H1 (cell line): ENCODE measurements around the gene B3GALNT1. TPM values are rescaled to one million over a fixed set of nuclear protein-coding genes. Genes with fewer than 3 reads are reported as not detected.

ENCODE experiments used
- CTCF ChIA-PET: fragments of 300-600 bp; sonication (Branson Sonifier 250); formaldehyde crosslinking; loops from one replicate; lab custom pipeline; 2021; ENCODE audit not compliant: partially characterized antibody; lab: Charles Lee
- POLR2A ChIA-PET: fragments of 300-600 bp; sonication (Branson Sonifier 250); formaldehyde crosslinking; loops from one replicate; lab custom pipeline; 2021; ENCODE audit warnings: inconsistent platforms; ENCODE audit not compliant: partially characterized antibody; lab: Charles Lee
- DNase-seq, 2 experiments: peaks; one replicate each; pipeline versions ENCODE4 v3.0.0 to v3.0.0-alpha.2; 2010 to 2022; ENCODE audit warnings: low spot score in 2 of 2, low read depth in 1 of 2, mixed read lengths in 1 of 2
- FAIRE-seq: peaks from 2 replicates; lab custom pipeline; 2011; peaks lifted over from hg19 to GRCh38; lab: Jason Lieb, UNC
- H2AFZ ChIP-seq: 2 replicates; pipeline ENCODE4 v1.8.1; 2012; ENCODE audit warnings: low read length, inconsistent platforms
- H2AK5ac ChIP-seq: 2 replicates; pipeline ENCODE4 v1.6.1; 2013; ENCODE audit warnings: low read depth, low read length
- H2BK120ac ChIP-seq: replicated peaks from 2 replicates; pipeline ENCODE3; 2013; ENCODE audit warnings: low read depth, low read length, inconsistent platforms
- H2BK12ac ChIP-seq: 2 replicates; pipeline ENCODE4 v1.6.1; 2013; ENCODE audit warnings: low read depth, low read length
- H2BK15ac ChIP-seq: 2 replicates; pipeline ENCODE4 v1.6.1; 2013; ENCODE audit warnings: low read length
- H2BK20ac ChIP-seq: 2 replicates; pipeline ENCODE4 v1.6.1; 2013; ENCODE audit warnings: low read length
- H2BK5ac ChIP-seq: 2 replicates; pipeline ENCODE4 v1.6.1; 2013; ENCODE audit warnings: low read depth, low read length
- H3K14ac ChIP-seq: 2 replicates; pipeline ENCODE4 v1.6.1; 2013; ENCODE audit warnings: inconsistent platforms; ENCODE audit not compliant: insufficient read length
- H3K18ac ChIP-seq: 2 replicates; pipeline ENCODE4 v1.6.1; 2013; ENCODE audit warnings: low read length; ENCODE audit errors: extremely low read depth
- H3K23ac ChIP-seq: 2 replicates; pipeline ENCODE4 v1.6.1; 2013; ENCODE audit warnings: inconsistent platforms; ENCODE audit not compliant: insufficient read length
- H3K23me2 ChIP-seq: 2 replicates; pipeline ENCODE4 v1.6.1; 2013; ENCODE audit warnings: low read depth, low read length
- H3K27ac ChIP-seq: 2 replicates; pipeline ENCODE4 v1.6.1; 2011; ENCODE audit warnings: low read depth, low read length, inconsistent platforms
- H3K27me3 ChIP-seq, 4 experiments: replicated peaks in 1 of 4; 1 replicate in 1 of 4; 2 replicates in 3 of 4; pipeline versions ENCODE4 v1.6.1 to v1.8.1; 2011 to 2013; ENCODE audit warnings: low read length in 3 of 4, mild to moderate bottlenecking in 3 of 4, inconsistent platforms in 2 of 4, mixed read lengths in 2 of 4, moderate library complexity in 1 of 4; ENCODE audit not compliant: control insufficient read depth in 3 of 4, insufficient read depth in 3 of 4; ENCODE audit errors: extremely low read depth in 1 of 4
- H3K36me3 ChIP-seq, 4 experiments: 2 replicates each; pipeline versions ENCODE4 v1.6.1 to v1.8.1; 2011 to 2013; ENCODE audit warnings: mild to moderate bottlenecking in 4 of 4, low read length in 3 of 4, moderate library complexity in 2 of 4, control low read depth in 1 of 4, inconsistent platforms in 1 of 4; ENCODE audit not compliant: insufficient read depth in 4 of 4, control insufficient read depth in 2 of 4
- H3K4ac ChIP-seq: replicated peaks from 2 replicates; pipeline ENCODE3; 2013; ENCODE audit warnings: low read length, low read depth, mixed read lengths, inconsistent platforms; ENCODE audit not compliant: insufficient read length
- H3K4me1 ChIP-seq, 4 experiments: replicated peaks in 1 of 4; 1 replicate in 1 of 4; 2 replicates in 3 of 4; pipeline versions ENCODE4 v1.6.1 to v1.8.1; 2011 to 2013; ENCODE audit warnings: low read length in 3 of 4, inconsistent platforms in 2 of 4, mixed read lengths in 1 of 4; ENCODE audit not compliant: insufficient read depth in 4 of 4, control insufficient read depth in 3 of 4
- H3K4me2 ChIP-seq, 2 experiments: 2 replicates each; pipeline versions ENCODE4 v1.6.1 to v1.8.1; 2011 to 2013; ENCODE audit warnings: low read depth in 2 of 2, low read length in 2 of 2, control low read depth in 1 of 2, inconsistent platforms in 1 of 2, mild to moderate bottlenecking in 1 of 2; ENCODE audit not compliant: insufficient read depth in 1 of 2
- H3K4me3 ChIP-seq, 4 experiments: fragments of 200-600, 300-600 bp in 1 of 4; sonication (generic), shearing (Covaris generic), sonication (Bioruptor Twin) in 1 of 4; 2 replicates each; pipeline versions ENCODE4 v1.5.1 to v1.8.1; 2011 to 2016; ENCODE audit warnings: low read length in 4 of 4, low read depth in 3 of 4, control low read depth in 2 of 4, inconsistent platforms in 2 of 4, mild to moderate bottlenecking in 2 of 4, mixed read lengths in 1 of 4, moderate library complexity in 1 of 4; ENCODE audit not compliant: insufficient read depth in 2 of 4; ENCODE audit errors: extremely low read depth in 1 of 4
- H3K56ac ChIP-seq: replicated peaks from 2 replicates; pipeline ENCODE3; 2013; ENCODE audit warnings: low read depth, mild to moderate bottlenecking, mixed read lengths, low read length, inconsistent platforms; ENCODE audit not compliant: insufficient read length
- H3K79me1 ChIP-seq: 2 replicates; pipeline ENCODE4 v1.6.1; 2013; ENCODE audit warnings: low read depth, low read length, control low read depth
- H3K79me2 ChIP-seq, 2 experiments: 2 replicates each; pipeline versions ENCODE4 v1.6.1 to v1.8.1; 2012 to 2013; ENCODE audit warnings: low read length in 2 of 2, mild to moderate bottlenecking in 2 of 2, inconsistent platforms in 1 of 2; ENCODE audit not compliant: insufficient read depth in 2 of 2, control insufficient read depth in 1 of 2
- H3K9ac ChIP-seq, 4 experiments: replicated peaks in 1 of 4; 1 replicate in 1 of 4; 2 replicates in 3 of 4; pipeline versions ENCODE4 v1.6.1 to v1.8.1; 2011 to 2013; ENCODE audit warnings: low read depth in 3 of 4, low read length in 3 of 4, control low read depth in 2 of 4, mild to moderate bottlenecking in 2 of 4, moderate library complexity in 2 of 4, inconsistent platforms in 1 of 4; ENCODE audit errors: extremely low read depth in 1 of 4
- H3K9me3 ChIP-seq, 2 experiments: 2 replicates each; pipeline versions ENCODE4 v1.6.1 to v1.8.1; 2012 to 2013; ENCODE audit warnings: mild to moderate bottlenecking in 2 of 2, moderate library complexity in 2 of 2, control low read depth in 1 of 2, inconsistent platforms in 1 of 2, low read depth in 1 of 2, low read length in 1 of 2, mixed read lengths in 1 of 2; ENCODE audit not compliant: insufficient read depth in 2 of 2
- H4K20me1 ChIP-seq, 2 experiments: replicated peaks in 1 of 2; 2 replicates each; pipeline versions ENCODE3 to v1.8.1; 2011 to 2013; ENCODE audit warnings: inconsistent platforms in 2 of 2, low read length in 2 of 2, mild to moderate bottlenecking in 1 of 2; ENCODE audit not compliant: insufficient read depth in 2 of 2, control insufficient read depth in 1 of 2
- H4K5ac ChIP-seq: 2 replicates; pipeline ENCODE4 v1.6.1; 2013; ENCODE audit warnings: low read length, low read depth, mixed read lengths, inconsistent platforms; ENCODE audit not compliant: insufficient read length
- H4K8ac ChIP-seq: 2 replicates; pipeline ENCODE4 v1.8.0; 2013; ENCODE audit warnings: mild to moderate bottlenecking, moderate library complexity, low read length, inconsistent platforms; ENCODE audit not compliant: insufficient read depth; ENCODE audit errors: extremely low read depth
- H4K91ac ChIP-seq: replicated peaks from 2 replicates; pipeline ENCODE3; 2013; ENCODE audit warnings: low read length, mixed read lengths, inconsistent platforms; ENCODE audit not compliant: insufficient read length
- CREB1 ChIP-seq: IDR thresholded peaks from 2 replicates; pipeline ENCODE4 v1.6.1; 2012; ENCODE audit warnings: inconsistent platforms
- GTF2F1 ChIP-seq: IDR thresholded peaks from 2 replicates; pipeline ENCODE4 v1.6.1; 2012; ENCODE audit warnings: low read depth, low read length, improper control_type of control experiment, borderline replicate concordance
- SAP30 ChIP-seq: fragments of 300-600 bp; sonication (generic); IDR thresholded peaks from 2 replicates; pipeline ENCODE4 v1.7.1; 2012; ENCODE audit warnings: low read length, moderate library complexity, mild to moderate bottlenecking, inconsistent platforms; ENCODE audit not compliant: insufficient read depth, insufficient replicate concordance
- SIN3A ChIP-seq, 2 experiments: IDR thresholded peaks in 1 of 2; conservative IDR thresholded peaks in 1 of 2; 2 replicates each; pipeline ENCODE4 v1.6.1; 2011 to 2012; ENCODE audit warnings: low read length in 2 of 2, improper control_type of control experiment in 1 of 2, low read depth in 1 of 2, mild to moderate bottlenecking in 1 of 2
- SRF ChIP-seq: IDR thresholded peaks from 2 replicates; pipeline ENCODE4 v1.6.1; 2011; ENCODE audit warnings: mild to moderate bottlenecking, low read depth, low read length, moderate library complexity
- TBP ChIP-seq: IDR thresholded peaks from 2 replicates; pipeline ENCODE4 v1.6.1; 2011; ENCODE audit warnings: low read depth, low read length, improper control_type of control experiment
- WGBS, 2 experiments: shearing (Covaris generic) in 1 of 2; methylation state at CpG; one replicate each; pipeline versions ENCODE4 v1.1.6 to v1.1.7; 2013 to 2015; ENCODE audit warnings: low lambda C conversion rate in 2 of 2, mixed read lengths in 2 of 2, inconsistent platforms in 1 of 2, low coverage in 1 of 2, missing lambda C conversion rate in 1 of 2; ENCODE audit not compliant: insufficient replicate concordance in 2 of 2, insufficient coverage in 1 of 2, insufficient read length in 1 of 2; ENCODE audit errors: extremely low coverage in 1 of 2, missing lambda C conversion rate in 1 of 2; 5-methylcytosine and 5-hydroxymethylcytosine counted together
- polyA plus RNA-seq, 7 experiments: library from polyadenylated mRNA; depleted of rRNA in 3 of 7; stranded (reverse) in 5 of 7; unstranded in 2 of 7; fragments of >200 nt in 5 of 7; fragments of 200-250 nt in 2 of 7; gene quantifications; 1 replicate in 5 of 7; 2 replicates in 1 of 7; 4 replicates in 1 of 7; pipeline versions ENCODE4 v1.2.1 to v1.2.3, GENCODE V29; 2011 to 2013; ENCODE audit warnings: missing spikeins in 2 of 7, mixed read lengths in 2 of 7
- total RNA-seq: library from RNA; stranded (reverse); fragmentation: NEBNext Ultra II Directional; extraction: Animal tissue kit (Norgen Biotek cat#: 25700); gene quantifications from 2 replicates; pipeline ENCODE4 v1.2.1, GENCODE V29; 2021

The B3GALNT1 gene
- total and polyA plus RNA-seq, 2 of the 8 experiments (the other 6 are each of a cell fraction or from before 2014, with no cell fraction given) = 5.0 to 8.1 TPM

DNA sequence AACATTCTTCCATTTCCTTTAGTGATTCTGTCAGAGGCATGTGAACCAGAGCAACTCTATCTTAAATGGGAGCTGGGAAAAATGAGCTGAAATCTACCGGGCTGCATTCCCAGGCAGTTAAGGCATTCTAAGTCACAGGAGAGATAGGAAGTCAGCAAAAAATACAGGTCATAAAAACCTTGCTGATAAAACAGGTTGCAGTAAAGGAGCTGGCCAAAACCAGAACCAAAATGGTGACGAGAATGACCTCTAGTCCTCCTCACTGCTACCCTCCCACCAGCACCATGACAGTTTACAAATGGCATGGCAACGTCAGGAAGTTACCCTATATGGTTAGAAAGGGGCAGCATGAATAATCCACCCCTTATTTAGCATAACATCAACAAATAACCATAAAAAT is 66.4 kb downstream of the B3GALNT1 start:
- CTCF ChIA-PET = interaction anchor here (1.5 kb wide), 1 partner anchor 13 kb away, joined by 3 read pairs; no protein-coding TSS in a partner anchor
- H3K36me3 ChIP-seq = no peaks in the 10 kb centered on the region
- H3K27ac ChIP-seq = no peak overlapping the region
- H2BK20ac ChIP-seq = no peak overlapping the region
- H3K4me1 ChIP-seq = no peaks in the 10 kb centered on the region
- H3K14ac ChIP-seq = no peak overlapping the region
- POLR2A ChIA-PET = no interaction called here
- H3K79me2 ChIP-seq = no peaks in the 10 kb centered on the region
- TF ChIP-seq GTF2F1 (no peak), SIN3A (conservative IDR thresholded peaks at IDR 0.05 in 1 of 2, IDR thresholded peaks at IDR 0.05 in 1 of 2; ENCODE audit: low read depth in 1 of 2, low read length in 2 of 2) (no peak), SRF (peak; percentile 57), CREB1 (no peak), SAP30 (no peak), TBP (no peak)
- TF ChIP-seq, all 59 proteins: peak for 1
- Histone ChIP-seq H3K27me3 (no peaks in the 10 kb centered on the region), H3K18ac (no peak overlapping the region), H3K56ac (no peak overlapping the region), H4K5ac (no peak overlapping the region), H3K4me3 (no peak overlapping the region), H4K8ac (no peak overlapping the region), H3K23ac (no peak overlapping the region), H2AFZ (no peak overlapping the region), H3K9me3 (no peaks in the 10 kb centered on the region), H3K4ac (no peak overlapping the region), H3K9ac (no peak overlapping the region), H2BK5ac (no peak overlapping the region), H3K23me2 (no peaks in the 10 kb centered on the region), H2BK120ac (no peak overlapping the region), H3K4me2 (no peak overlapping the region), H4K91ac (no peak overlapping the region), H3K79me1 (no peaks in the 10 kb centered on the region), H4K20me1 (no peaks in the 10 kb centered on the region), H2AK5ac (no peak overlapping the region), H2BK15ac (no peak overlapping the region), H2BK12ac (no peak overlapping the region)
- WGBS, 2 experiments = 97% methylated on average over 3 of the region's 3 CpGs; no CpG with 5 or more reads in 1 of the 2 experiments
- FAIRE-seq = no peak
- no peak for DNase-seq
